ENCODE results near the gene LEFTY2. TPM values are rescaled to one million over a fixed set of nuclear protein-coding genes. Genes with fewer than 3 reads are reported as not detected.

Gene LEFTY2
- total and polyA plus RNA-seq, 2 of the 4 experiments (the other 2 are of a cell fraction), result not detected

DNA sequence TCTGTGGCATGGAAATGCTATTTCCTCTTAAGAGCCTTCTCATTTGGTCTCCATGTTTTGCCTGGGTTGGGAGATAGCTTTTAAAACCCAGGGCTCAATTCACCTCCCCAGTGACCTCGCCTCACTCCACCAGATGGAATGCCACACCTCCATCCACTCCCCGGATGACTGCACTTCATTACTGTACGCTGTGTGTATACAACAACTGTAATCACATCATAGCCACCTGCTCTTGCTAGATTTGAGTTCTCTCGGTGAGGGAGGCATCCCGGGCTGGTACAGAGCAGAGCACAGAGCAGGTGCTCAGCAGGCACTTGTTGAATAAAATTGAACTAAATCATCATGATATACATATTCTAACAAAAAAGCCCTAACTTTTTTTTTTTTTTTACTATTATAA, 32.1 kb upstream of the LEFTY2 start:
- Histone ChIP-seq H3K18ac (ENCODE audit: low read depth, low read length) (no peak overlapping the region), H3K79me1 (ENCODE audit: low read depth in 1 of 2, low read length in 2 of 2) (no peaks in the 10 kb centered on the region), H3K4me3 (ENCODE audit: insufficient read depth, low read depth, low read length) (no peak overlapping the region), H2AK9ac (replicated peaks; ENCODE audit: low read depth, low read length, poor library complexity) (no peak overlapping the region), H3K4ac (ENCODE audit: low read depth, low read length) (no peak overlapping the region), H3K9me1 (ENCODE audit: insufficient read depth, low read length) (no peaks in the 10 kb centered on the region), H3K27ac (ENCODE audit: insufficient read depth, low read length) (no peak overlapping the region), H2BK120ac (ENCODE audit: low read depth, low read length) (no peak overlapping the region), H3K14ac (replicated peaks; ENCODE audit: low read depth, low read length) (no peak overlapping the region), H3K56ac (ENCODE audit: extremely low read depth, insufficient read depth, low read length) (no peak overlapping the region), H2BK20ac (ENCODE audit: low read depth, low read length) (no peak overlapping the region), H2BK5ac (ENCODE audit: low read depth, low read length, poor library complexity, severe bottlenecking) (no peak overlapping the region), H3K9me3 (ENCODE audit: control insufficient read depth, insufficient read depth, low read length) (no peaks in the 10 kb centered on the region), H3K9ac (ENCODE audit: low read depth, low read length) (no peak overlapping the region), H4K5ac (ENCODE audit: low read depth, low read length) (no peak overlapping the region), H2AFZ (replicated peaks; ENCODE audit: low read length, poor library complexity) (no peak overlapping the region), H4K20me1 (ENCODE audit: insufficient read depth, low read length) (no peaks in the 10 kb centered on the region), H2BK15ac (ENCODE audit: low read depth, low read length) (no peak overlapping the region), H4K91ac (ENCODE audit: insufficient read depth, low read depth, low read length) (no peak overlapping the region), H2AK5ac (ENCODE audit: low read depth, low read length) (no peak overlapping the region), H3K4me1 (ENCODE audit: control insufficient read depth, insufficient read depth, low read length) (no peaks in the 10 kb centered on the region), H3K23ac (ENCODE audit: low read depth, low read length) (no peak overlapping the region), H3K27me3 (ENCODE audit: control insufficient read depth, insufficient read depth, low read length) (no peaks in the 10 kb centered on the region), H4K8ac (ENCODE audit: low read depth in 2 of 2, low read length in 2 of 2) (no peak overlapping the region), H3K4me2 (ENCODE audit: low read depth, low read length) (no peak overlapping the region), H3K36me3 (ENCODE audit: control insufficient read depth, insufficient read depth, low read length) (0 out of 2 replicates have a peak, but pooled peaks cover 2% of the 10 kb centered on the region)
- TF ChIP-seq MAZ (IDR thresholded peaks at IDR 0.05; ENCODE audit: borderline replicate concordance, low read depth, low read length) (no peak), CEBPB (IDR thresholded peaks at IDR 0.05; ENCODE audit: low read depth, low read length) (no peak), SMC3 (IDR thresholded peaks at IDR 0.05; ENCODE audit: low read depth, low read length) (no peak), RCOR1 (IDR thresholded peaks at IDR 0.05; ENCODE audit: insufficient replicate concordance, low read length) (no peak), RFX5 (IDR thresholded peaks at IDR 0.05; ENCODE audit: low read depth, low read length) (no peak), MXI1 (IDR thresholded peaks at IDR 0.05; ENCODE audit: borderline replicate concordance, low read depth, low read length) (no peak), ELK1 (IDR thresholded peaks at IDR 0.05; ENCODE audit: borderline replicate concordance, low read depth, low read length) (no peak), CHD1 (IDR thresholded peaks at IDR 0.05; ENCODE audit: low read depth, low read length) (no peak), FOS (IDR thresholded peaks at IDR 0.05; ENCODE audit: low read depth, low read length) (no peak), BHLHE40 (IDR thresholded peaks at IDR 0.05; ENCODE audit: low read depth, low read length) (no peak), POLR2A (IDR thresholded peaks at IDR 0.05; ENCODE audit: low read depth, low read length) (no peak), CTCF (conservative IDR thresholded peaks at IDR 0.05; ENCODE audit: low read depth, low read length) (no peak), MAFK (IDR thresholded peaks at IDR 0.05; ENCODE audit: low read depth, low read length) (no peak), RAD21 (IDR thresholded peaks at IDR 0.05; ENCODE audit: low read length) (no peak), NFE2L2 (IDR thresholded peaks at IDR 0.05; ENCODE audit: low read depth, low read length) (no peak)
- TF ChIP-seq, protein P1, sequence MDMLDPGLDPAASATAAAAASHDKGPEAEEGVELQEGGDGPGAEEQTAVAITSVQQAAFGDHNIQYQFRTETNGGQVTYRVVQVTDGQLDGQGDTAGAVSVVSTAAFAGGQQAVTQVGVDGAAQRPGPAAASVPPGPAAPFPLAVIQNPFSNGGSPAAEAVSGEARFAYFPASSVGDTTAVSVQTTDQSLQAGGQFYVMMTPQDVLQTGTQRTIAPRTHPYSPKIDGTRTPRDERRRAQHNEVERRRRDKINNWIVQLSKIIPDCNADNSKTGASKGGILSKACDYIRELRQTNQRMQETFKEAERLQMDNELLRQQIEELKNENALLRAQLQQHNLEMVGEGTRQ (IDR thresholded peaks at IDR 0.05; ENCODE audit: low read depth, low read length), result no peak
- in situ Hi-C loops (cut with MboI; ENCODE audit: low sequenced_read_pairs), result loop anchor here (10.0 kb wide), 1 partner anchor 658 kb away; no protein-coding TSS in a partner anchor
- CTCF ChIA-PET, result no interaction called here
- intact Hi-C loops (cut with micrococcal nuclease), result loop anchor here (10.0 kb wide), 3 partner anchors 128 to 1048 kb away; partner anchors contain the start of genes DNAH14 and ENAH
- no TSS peak for BruUV-seq (replicated peaks)
- dilution Hi-C loops (cut with HindIII; ENCODE audit: low sequenced_read_pairs, unreplicated experiment), result no loop called here
- no peak for DNase-seq
- ATAC-seq (ENCODE audit: low read depth), result no peak; the same call in 1 of the 2 replicates
- POLR2A ChIA-PET (ENCODE audit: unreplicated experiment), result interaction anchor here (0.6 kb wide), 1 partner anchor 16 kb away, joined by 4 read pairs; no protein-coding TSS in a partner anchor
- WGBS, 2 experiments (ENCODE audit: extremely low coverage in 2 of 2, insufficient read length in 1 of 2), result no CpG with 5 or more reads among the region's 5 CpGs
